Stimulated activated CD8-positive, alpha-beta memory T cell treated with anti-CD3 and anti-CD28 coated beads, Interleukin-4, amount 100 ng/mL, for 1 hour (primary cell): ENCODE data around the gene PRDX4.
"Not testable (repeated sequence)": the region's sequence is repeated elsewhere in the genome, so short reads cannot be mapped to it uniquely, and the experiment has no call there.

Experiments
- DNase-seq, 2 donors: peaks; one replicate each; pipeline ENCODE4 v3.0.0-alpha.2; 2020; ENCODE audit warnings: low read depth in 2 of 2, low spot score in 1 of 2

PRDX4 gene

DNA sequence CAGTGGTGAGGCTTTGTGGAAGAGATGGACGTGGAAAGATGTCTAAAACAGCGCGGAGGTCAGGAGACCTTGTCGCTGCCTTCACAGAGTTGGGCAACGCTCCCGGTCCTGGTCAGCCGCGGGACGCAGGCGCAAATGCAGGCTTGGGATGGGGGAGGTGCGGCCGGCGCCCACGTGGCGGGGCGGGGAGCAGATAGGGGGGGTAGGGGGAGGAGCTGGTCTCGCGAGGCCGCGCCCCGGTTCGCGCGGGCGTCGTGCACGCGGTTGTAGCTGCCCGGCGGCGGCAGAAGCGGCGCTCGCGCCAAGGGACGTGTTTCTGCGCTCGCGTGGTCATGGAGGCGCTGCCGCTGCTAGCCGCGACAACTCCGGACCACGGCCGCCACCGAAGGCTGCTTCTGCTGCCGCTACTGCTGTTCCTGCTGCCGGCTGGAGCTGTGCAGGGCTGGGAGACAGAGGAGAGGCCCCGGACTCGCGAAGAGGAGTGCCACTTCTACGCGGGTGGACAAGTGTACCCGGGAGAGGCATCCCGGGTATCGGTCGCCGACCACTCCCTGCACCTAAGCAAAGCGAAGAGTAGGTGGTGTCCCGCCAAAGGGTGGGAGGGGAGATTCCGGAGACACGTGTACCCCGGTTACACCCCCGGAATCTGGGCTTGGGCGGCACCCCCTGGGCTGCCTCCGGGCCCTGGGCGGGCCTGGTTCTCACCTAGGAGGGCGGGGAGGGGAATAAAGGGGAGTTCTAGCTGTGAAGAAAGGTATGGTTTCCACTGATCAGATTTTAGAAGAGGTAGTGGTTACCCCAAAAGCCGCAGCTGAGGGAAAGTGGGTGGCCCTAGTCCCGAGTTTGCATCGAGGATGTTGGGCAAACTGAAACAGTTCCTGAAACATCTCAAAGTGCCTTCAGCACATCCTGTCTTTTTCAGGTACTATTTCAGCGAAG lies at the start of gene PRDX4:
TSS of gene PRDX4 (plus strand) at position 255 of the 939 bp plus-strand sequence. CDS start at position 333, 78 bp downstream.
- DNase-seq, result peak; percentile 31 to 52

DNA sequence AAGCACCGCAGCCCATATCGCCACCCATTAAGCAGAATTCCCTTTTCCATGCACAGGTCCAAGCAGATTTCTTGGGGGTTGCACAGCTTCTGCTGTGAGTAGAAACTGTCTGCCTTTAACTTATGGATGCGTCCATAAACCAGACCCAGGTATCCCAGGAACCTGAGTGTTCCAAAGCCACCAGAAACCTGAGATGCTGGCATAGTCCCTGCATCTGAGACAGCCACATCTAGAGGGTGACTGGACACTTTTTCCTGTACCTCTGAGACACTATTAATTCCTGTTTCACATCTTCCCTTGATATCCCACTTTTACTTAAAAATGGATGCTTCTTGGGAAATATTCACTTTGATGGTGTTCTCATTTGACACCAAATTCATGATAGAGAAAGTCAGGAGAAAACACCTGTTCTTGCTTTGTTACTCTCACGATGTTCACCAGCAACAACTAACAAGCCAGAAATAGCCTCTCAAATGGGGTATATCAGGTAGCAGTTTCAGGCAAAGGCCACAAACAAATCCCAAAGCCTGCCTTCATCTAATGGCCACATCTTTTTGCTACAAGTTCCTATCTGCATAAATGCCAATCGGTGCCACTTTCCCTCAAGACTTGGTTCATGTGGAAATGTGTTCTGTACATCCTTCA lies 45.5 kb upstream of the PRDX4 start:
- DNase-seq, result no peak

DNA sequence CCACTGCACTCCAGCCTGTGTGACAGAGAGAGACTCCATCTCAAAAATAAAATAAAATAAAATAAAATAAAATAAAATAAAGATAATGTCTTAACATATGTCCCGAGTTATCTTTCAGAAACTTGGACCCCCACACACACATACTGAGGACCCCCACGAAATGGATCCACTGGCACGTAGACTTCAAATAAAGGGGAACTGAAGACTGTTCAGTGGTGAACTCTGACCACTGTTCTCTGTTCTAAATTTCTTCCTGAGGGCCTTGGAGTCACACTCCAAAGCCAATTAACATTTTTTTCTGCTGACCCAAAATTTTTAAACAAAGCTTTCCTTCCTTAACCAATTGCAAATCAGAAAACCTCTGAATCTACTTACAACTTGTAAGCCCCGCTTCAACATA lies 43.5 kb upstream of the PRDX4 start:
- no peak for DNase-seq

DNA sequence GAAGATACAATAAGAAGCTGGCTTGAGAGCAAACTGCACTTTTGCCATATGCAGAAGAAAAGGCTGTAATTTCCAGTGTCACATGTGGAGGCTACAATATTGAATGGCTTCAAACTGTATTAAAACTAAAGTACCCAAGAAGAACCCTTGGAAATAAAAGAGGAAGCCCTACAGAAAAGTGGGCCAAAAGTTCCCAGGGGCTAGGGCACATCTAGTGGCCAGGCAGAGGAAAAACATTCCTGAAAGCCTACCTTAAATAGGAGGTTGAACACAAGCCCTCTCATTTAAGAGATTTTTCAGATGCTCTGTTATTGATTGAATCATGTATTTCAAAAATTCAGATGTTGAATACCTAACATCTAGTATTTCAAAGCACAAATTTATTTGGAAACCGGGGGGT lies 40.6 kb upstream of the PRDX4 start:
- DNase-seq, result no peak

DNA sequence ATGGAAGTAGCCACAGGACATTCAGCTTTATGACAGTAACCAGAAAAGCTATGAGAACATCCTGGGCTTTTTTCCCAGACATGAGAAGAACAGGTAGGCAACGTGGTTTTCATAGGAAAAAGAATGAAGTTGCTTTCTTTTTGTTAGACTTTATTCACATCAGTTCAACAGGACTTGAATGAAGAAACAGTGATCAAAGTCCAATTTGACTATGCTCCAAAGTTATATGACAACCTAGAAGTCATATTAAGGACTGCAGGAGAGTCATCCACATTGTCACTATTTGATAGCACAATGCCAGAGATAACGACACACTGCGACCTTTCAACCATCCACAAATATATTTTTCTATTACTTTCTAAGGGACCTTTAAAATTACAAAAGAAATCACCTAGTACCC lies 39.2 kb upstream of the PRDX4 start:
- DNase-seq, result no peak

DNA sequence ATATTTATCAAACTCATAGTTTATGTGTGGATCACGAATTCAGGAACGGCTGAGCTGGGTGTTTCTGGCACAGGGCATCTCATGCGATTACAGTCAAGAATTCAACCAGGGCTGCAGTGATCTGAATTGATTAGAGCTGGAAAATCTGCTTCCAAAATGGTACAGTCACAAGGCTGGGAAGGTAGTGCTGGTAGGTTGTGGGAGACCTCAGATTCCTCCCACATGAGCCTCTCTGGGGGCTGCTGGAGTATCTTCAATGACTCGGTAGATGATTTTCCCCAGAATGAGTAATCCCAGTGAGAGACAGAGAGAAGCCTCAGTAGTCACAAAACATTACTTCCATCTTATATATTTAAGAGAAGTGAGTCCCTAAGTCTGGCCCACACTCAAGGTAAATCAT lies 36.2 kb upstream of the PRDX4 start:
- no peak for DNase-seq

DNA sequence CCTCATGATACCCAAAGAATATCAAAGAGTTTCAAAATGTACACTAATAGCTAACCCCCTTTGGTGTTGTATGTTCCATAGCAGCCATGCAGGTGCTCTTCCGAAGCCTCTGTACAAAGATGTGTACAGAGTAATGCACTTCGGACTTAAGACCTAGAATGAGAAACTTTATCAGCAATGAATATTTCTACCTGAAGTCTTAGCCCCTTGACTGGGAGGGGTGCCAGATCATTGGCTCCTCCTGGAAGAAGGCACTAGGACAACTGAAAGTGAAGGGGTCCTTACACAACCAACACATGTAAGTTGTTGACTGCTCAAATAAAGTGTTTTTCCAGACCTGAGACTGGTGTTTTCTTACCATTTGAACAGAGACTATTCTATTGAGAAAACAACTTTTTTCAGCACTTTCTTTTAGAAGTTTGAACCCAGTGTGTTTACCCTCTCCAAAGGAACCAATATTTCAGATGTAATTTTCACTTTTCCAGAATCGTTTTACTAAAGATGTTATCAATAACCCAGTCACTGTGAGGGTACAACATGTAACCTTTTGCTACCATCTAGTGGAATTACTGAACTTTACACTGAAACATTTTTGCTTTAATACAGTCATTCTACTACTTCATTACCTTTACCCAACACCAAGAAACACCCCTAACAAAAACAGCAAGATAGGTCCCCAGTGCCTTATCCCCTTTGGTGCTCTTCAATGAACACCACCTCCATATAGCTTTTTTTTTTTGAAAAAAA lies 33.3 kb upstream of the PRDX4 start:
- DNase-seq, result no peak

DNA sequence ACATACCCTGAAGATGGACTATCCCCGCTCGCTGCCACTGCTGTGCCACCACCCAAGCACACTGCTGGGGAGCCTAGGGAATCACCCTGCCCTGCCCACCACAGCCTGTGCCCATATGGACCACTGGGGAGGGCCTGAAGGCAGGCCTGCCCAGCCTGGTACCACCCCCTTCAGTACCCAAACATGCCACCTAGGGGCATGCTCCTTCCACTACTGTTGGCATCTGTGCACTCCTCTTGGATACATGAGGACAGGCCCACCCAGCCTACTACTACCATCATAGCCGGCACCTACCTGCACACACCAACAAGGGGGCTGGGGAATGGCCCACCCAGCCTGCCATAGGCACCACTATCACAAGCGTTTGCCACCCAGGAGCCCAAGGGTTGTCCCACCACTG lies 30.1 kb upstream of the PRDX4 start:
- DNase-seq, result no peak

DNA sequence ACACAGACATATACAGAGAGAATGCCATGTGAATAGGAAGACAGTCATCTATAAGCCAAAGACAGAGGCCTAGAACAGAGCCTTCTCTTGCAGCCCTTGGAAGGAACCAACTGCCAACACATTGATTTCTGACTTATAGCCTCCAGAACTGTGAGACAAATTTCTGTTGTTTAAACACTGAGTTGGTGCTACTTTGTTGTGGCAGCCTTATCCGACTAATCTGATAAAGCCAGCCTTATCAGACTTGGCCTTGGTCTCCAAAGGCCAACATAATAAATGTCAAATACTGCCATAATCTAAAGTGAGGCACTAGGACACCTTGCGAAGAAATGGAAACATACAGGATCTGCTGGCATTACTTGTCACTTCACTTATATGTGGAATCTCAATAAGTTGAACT lies 24.3 kb upstream of the PRDX4 start:
- DNase-seq, result no peak

DNA sequence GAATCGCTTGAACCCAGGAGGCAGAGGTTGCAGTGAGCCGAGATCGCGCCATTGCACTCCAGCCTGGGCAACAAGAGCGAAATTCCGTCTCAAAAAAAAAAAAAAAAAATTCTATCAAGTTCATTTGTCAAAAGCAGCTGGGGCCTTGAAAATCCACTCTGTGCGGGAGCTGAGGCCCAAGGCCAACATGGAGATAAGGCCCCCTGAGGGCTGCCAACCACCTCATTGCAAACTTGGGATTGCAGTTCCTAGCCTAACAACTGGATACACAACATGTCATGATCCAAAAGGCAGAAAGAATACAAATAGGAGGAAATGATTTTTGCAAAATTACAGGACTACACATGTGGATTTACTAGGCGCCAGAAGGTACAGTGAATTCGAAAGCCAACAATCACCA lies 22.5 kb upstream of the PRDX4 start:
- no peak for DNase-seq

DNA sequence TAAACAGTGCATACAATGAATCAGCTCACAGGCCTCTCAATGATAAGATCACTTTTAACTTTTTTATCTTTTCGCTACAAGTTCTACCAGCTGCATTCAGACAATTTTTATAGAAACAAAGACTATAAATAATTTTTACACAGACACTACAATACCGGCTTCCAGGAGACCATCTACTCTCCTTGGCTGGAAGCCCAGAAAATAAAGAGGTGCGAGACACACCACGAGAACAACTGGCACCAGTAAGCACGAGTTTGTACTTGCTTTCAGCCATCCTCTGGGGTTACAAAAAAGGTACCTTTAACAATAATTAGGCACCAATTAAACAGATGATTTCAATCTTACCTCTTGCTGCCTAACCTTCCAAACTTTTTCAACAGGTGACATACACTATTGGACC lies 11.2 kb upstream of the PRDX4 start:
- DNase-seq, result no peak

DNA sequence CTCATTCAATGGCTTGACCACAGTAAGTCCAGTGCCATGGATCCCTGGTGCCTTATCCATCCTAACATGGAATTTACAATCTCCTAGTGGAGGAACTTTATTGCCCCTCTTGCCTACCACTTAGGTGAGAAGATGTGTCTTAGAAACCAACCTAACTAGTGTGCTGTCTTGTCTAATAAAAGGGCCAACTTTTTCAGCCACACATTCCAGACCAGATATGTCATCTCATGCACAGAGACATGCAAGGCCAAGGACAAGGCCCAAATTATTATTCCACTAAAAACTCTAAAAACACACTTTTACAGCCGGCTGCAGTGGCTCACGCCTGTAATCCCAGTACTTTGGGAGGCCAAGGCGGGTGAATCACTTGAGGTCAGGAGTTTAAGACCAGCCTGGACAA lies 10.6 kb upstream of the PRDX4 start:
- no peak for DNase-seq

DNA sequence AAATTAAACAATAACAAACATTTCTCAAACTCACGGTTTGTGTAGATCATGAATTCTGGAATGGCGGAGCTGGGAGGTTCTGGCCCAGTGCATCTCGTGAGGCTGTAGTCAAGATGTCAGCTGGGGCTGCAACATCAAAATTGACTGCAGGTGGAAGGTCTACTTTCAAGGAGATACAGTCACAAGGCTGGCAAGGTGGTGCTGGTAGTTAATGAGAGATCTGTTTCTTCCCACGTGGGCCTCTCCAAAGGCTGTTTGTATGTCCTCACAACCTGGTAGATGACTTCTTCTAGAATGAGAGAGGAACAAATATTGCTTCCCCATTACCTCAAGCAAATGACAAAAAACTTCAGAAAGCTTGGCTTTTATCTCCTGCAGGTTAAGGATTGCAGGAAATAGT lies 8.0 kb upstream of the PRDX4 start:
- no peak for DNase-seq

DNA sequence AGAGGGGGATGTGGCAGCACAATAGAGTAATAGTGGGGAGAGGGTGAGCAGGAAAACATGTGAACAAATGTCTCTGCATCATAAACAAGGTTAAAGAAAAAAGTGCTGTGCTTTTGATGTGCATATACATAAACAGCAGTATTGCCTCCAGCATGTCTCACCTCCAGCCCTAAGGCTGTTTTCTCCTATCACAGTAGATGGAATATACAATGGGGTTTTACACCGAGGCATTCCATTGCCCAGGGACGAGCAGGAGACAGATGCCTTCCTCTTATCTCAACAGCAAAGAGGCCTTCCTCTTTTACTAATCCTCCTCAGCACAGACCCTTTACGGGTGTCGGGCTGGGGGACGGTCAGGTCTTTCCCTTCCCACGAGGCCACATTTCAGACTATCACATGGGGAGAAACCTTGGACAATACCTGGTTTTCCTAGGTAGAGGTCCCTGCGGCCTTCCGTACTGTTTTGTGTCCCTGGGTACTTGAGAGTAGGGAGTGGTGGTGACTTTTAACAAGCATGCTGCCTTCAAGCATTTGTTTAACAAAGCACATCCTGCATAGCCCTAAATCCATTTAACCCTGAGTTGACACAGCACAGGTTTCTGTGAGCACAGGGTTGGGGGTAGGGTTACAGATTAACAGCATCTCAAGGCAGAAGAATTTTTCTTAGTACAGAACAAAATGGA lies 7.1 kb upstream of the PRDX4 start:
- DNase-seq, result not testable (repeated sequence)

DNA sequence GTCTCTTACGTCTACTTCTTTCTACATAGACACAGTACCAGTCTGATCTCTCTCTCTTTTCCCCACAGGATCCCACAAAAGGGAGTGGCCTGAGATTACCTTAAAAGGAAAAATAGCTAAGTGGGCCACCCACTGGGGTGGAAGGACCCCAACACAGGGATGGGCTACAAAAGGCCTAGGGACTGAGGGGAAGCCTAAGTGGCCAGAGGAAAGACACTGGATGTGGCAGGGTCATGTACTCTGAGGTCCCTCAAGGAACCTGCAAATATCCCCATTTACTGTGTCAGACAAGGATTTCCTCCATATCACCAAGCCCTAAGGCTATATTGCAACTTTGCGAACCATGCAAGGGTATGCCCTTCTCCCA lies 6.5 kb upstream of the PRDX4 start:
- no peak for DNase-seq

DNA sequence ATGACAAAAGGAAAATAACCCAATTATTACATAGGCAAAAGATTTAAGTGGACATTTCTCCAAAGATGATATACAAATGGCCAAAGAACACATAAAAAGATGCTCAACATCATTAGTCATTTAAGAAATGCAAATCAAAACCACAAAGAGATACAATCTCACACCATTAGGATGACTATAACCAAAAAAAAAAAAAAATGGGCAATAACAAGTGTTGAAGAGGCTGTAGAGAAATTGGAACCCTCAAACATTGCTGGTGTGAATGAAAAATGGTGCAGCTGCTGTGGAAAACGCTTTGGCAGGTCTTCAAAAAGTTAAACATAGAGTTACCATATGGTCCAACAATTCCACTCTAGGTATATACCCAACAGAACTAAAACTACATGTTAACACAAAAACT lies 5.6 kb upstream of the PRDX4 start:
- DNase-seq, result no peak

DNA sequence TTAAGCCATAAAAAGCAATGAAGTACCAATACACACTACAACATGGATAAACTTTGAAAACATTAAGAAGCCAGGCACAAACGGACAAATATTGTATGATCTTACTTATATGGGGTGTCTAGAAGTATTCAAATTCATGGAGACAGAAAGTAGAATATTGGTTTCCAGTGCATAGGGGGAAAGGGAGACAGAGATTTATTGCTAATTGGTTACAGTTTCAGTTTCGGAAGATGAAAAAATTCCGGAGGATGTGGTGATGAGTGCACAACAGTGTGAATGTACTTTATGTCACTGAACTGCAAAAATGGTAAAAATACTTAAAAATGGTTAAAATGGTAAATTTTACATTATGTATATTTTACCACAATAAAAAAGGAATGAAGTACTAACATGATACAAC lies 5.1 kb upstream of the PRDX4 start:
- no peak for DNase-seq

DNA sequence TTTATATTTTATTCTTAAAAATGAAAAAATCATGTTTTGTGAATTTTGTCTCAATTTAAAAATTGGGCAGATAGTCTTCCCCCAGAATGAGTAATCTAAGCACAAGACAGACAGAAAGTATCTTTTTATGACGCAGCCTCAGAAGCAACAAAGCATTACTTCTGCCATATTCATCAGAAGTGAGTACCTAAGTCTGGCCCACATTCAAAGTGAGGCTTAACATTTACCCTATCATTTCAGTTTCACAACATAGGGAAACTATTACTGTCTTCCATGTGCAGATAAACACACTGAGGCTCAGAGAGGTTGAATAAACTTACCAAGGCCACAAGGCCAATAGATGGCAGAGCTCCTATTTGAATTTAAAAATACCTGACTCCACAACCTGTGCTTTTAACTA lies 4.4 kb upstream of the PRDX4 start:
- DNase-seq, result no peak

DNA sequence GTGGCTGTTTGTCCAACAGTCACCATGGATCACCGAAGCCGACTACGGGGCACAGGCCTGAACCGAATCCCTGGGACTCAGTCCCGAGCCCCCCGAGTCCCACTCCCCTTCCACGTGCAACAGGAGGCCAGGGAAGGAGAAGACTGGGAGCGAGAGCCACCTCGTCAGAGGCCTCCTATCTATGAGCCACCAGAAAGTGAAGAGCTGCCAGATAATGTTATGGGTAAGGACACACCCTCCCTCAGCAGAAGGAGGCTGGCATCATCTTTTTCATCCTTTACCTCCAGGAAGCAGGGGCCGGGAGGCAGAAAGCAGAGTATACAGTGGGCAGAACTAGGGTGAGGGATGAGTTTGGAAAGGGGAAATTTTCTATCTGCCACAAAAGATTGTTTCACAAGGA lies 2.8 kb upstream of the PRDX4 start:
- DNase-seq, result no peak

DNA sequence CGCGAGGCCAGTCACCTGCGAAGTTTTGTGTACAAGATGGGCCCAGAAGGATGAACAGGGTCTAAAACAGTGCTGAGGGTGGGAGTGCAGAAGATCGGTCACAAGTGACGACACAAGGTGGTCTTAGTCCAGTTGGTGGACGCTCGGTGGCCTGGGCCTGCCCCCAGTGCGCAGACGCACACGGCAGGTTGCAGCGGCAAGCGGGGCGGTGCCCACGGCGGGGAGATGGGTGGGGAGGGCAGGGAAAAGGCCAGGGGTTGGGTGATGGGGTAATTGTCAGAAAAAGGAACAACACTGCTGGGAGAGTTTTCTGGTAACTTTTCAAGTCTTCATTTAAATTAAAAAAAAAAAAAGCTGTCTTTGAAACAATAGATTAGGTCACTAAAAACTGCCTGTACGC lies 1.0 kb upstream of the PRDX4 start:
- DNase-seq, result no peak

DNA sequence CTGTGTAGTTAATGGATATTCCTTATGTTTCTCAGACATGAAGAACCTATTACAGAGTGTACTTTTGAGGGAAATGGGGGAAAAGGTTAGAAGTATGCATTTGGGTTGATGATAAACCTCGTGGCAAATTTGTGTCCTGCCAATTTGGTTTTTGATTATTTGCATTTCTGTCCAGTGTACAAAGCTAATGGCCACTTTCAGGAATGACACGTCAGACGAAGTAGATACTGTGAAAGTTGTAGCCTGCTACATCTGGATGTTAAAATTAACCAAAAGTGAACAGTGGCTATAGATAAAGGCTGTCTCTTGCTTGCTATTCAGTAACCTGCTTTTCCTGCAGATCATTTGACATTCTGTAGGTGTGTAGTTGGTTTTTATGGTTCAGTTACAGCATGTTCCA lies 1.0 kb downstream of the PRDX4 start:
- no peak for DNase-seq
